HL-60 (cell line): Measurements from ENCODE around the gene CFAP58.

ENCODE experiments used
- DNase-seq, 2 experiments: peaks; one replicate each; pipeline ENCODE4 v3.0.0-alpha.2; 2010 to 2020; ENCODE audit warnings: low read depth in 1 of 2, low spot score in 1 of 2
- H3K27ac ChIP-seq: fragments of 250-450 bp; sonication (Bioruptor Pico); replicated peaks from 2 replicates; pipeline ENCODE4 v1.5.1; 2020; ENCODE audit warnings: mild to moderate bottlenecking, moderate library complexity
- H3K27me3 ChIP-seq: fragments of 250-450 bp; sonication (Bioruptor Pico); 2 replicates; pipeline ENCODE4 v1.5.1; 2021; ENCODE audit warnings: mild to moderate bottlenecking, moderate library complexity; ENCODE audit not compliant: insufficient read depth, poor library complexity, severe bottlenecking
- H3K4me3 ChIP-seq: replicated peaks from 2 replicates; pipeline ENCODE4 v1.5.1; 2011; ENCODE audit warnings: mild to moderate bottlenecking, control low read depth, low read length; ENCODE audit not compliant: insufficient read depth
- GABPA ChIP-seq: IDR thresholded peaks from 2 replicates; pipeline ENCODE4 v1.6.1; 2012; ENCODE audit warnings: low read depth
- POLR2AphosphoS5 ChIP-seq: IDR thresholded peaks from 2 replicates; pipeline ENCODE4 v1.6.1; 2012; ENCODE audit warnings: low read depth
- SPI1 ChIP-seq: IDR thresholded peaks from 2 replicates; pipeline ENCODE4 v1.6.1; 2012; ENCODE audit warnings: low read depth, mild to moderate bottlenecking, borderline replicate concordance
- TF ChIP-seq, protein P1 (sequence below): IDR thresholded peaks from 2 replicates; pipeline ENCODE4 v1.6.1; 2012; ENCODE audit warnings: low read depth; ENCODE audit not compliant: insufficient replicate concordance
- TF ChIP-seq, protein P2 (sequence below): IDR thresholded peaks from one replicate; pipeline ENCODE4 v1.5.1; 2011; ENCODE audit warnings: low read length, control low read depth, inconsistent platforms; ENCODE audit not compliant: insufficient read depth

CFAP58 gene

DNA sequence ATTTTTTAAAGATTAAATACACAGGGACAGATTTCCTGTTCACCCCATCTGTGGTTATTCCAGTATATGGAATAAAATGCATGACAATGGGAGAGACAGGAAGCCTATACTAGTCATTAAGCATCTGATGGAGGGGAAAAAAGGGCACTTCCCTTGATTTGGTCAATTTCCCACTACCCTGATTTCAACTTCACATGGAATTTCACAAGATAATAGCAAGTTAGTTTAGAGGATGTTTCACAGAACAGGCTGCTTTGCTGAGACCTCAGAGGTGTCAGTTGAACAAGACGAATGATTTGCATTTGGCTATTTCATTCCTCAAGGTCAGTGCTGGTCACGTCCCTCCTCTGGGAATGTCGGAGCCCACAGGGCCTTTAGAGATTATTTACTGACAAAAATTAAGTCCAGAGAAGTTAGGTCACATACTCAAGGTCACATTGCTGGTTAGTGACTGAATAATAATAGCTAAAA, 10.7 kb upstream of the CFAP58 start:
- H3K27me3 ChIP-seq, result no peaks in the 10 kb centered on the region
- TF ChIP-seq, protein P1, sequence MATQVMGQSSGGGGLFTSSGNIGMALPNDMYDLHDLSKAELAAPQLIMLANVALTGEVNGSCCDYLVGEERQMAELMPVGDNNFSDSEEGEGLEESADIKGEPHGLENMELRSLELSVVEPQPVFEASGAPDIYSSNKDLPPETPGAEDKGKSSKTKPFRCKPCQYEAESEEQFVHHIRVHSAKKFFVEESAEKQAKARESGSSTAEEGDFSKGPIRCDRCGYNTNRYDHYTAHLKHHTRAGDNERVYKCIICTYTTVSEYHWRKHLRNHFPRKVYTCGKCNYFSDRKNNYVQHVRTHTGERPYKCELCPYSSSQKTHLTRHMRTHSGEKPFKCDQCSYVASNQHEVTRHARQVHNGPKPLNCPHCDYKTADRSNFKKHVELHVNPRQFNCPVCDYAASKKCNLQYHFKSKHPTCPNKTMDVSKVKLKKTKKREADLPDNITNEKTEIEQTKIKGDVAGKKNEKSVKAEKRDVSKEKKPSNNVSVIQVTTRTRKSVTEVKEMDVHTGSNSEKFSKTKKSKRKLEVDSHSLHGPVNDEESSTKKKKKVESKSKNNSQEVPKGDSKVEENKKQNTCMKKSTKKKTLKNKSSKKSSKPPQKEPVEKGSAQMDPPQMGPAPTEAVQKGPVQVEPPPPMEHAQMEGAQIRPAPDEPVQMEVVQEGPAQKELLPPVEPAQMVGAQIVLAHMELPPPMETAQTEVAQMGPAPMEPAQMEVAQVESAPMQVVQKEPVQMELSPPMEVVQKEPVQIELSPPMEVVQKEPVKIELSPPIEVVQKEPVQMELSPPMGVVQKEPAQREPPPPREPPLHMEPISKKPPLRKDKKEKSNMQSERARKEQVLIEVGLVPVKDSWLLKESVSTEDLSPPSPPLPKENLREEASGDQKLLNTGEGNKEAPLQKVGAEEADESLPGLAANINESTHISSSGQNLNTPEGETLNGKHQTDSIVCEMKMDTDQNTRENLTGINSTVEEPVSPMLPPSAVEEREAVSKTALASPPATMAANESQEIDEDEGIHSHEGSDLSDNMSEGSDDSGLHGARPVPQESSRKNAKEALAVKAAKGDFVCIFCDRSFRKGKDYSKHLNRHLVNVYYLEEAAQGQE, result no peak
- TF ChIP-seq SPI1 (no peak), POLR2AphosphoS5 (no peak), GABPA (no peak)
- TF ChIP-seq, protein P2, sequence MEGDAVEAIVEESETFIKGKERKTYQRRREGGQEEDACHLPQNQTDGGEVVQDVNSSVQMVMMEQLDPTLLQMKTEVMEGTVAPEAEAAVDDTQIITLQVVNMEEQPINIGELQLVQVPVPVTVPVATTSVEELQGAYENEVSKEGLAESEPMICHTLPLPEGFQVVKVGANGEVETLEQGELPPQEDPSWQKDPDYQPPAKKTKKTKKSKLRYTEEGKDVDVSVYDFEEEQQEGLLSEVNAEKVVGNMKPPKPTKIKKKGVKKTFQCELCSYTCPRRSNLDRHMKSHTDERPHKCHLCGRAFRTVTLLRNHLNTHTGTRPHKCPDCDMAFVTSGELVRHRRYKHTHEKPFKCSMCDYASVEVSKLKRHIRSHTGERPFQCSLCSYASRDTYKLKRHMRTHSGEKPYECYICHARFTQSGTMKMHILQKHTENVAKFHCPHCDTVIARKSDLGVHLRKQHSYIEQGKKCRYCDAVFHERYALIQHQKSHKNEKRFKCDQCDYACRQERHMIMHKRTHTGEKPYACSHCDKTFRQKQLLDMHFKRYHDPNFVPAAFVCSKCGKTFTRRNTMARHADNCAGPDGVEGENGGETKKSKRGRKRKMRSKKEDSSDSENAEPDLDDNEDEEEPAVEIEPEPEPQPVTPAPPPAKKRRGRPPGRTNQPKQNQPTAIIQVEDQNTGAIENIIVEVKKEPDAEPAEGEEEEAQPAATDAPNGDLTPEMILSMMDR, result no peak
- DNase-seq, result no peak
- H3K27ac ChIP-seq, result no peak overlapping the region
- no peak overlapping the region for H3K4me3 ChIP-seq

DNA sequence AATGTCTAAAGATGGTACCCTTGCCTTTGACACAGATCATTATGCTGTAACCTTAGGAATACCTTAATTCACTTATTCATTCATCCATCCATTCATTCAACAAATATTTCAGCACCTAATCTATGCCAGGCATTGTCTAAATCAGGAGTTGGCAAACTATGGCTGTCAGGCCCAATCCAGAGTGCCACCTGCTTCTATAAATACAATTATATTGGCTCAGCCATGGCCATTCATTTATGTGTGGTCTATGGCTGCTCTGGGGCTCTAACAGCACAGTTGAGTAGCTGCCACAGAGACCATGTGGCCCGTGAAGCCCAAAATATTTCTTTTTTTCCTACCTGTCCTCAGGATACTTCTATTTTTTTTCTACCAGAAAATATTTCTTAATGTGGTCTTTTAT, 9.4 kb upstream of the CFAP58 start:
- TF ChIP-seq, protein P2, result no peak
- no peak for TF ChIP-seq GABPA
- no peak for TF ChIP-seq SPI1
- no peak for TF ChIP-seq POLR2AphosphoS5
- TF ChIP-seq, protein P1, result no peak
- Histone ChIP-seq H3K4me3 (no peak overlapping the region), H3K27ac (no peak overlapping the region), H3K27me3 (no peaks in the 10 kb centered on the region)
- no peak for DNase-seq

DNA sequence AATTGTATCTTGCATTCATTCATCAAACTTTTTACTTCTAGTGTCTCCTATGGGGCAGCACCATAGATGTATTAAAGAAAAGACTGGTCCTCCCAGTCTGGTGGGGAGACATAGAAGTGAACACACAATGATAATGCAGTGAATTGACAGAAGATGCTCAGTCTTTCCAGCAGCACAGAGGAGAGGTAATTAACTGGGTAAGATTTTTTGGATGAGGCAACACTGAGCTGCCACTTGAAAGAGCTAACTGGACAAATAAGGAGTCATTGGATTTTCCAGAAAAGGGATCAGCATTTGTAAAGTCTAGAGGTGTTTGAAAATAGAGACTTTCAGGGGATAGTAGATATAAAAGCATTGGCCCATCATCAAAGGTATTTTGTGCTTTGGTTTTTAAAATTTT, 8.1 kb upstream of the CFAP58 start:
- no peak for DNase-seq
- Histone ChIP-seq H3K27ac (no peak overlapping the region), H3K27me3 (no peaks in the 10 kb centered on the region), H3K4me3 (no peak overlapping the region)
- TF ChIP-seq GABPA (no peak), SPI1 (no peak), POLR2AphosphoS5 (no peak)
- TF ChIP-seq, protein P1, result no peak
- TF ChIP-seq, protein P2, result no peak
